Stimulated activated CD4-positive, alpha-beta T cell treated with anti-CD3 and anti-CD28 coated beads, Interleukin-12 subunit alpha, Interleukin-12 subunit beta, amount 100 ng/mL, for 48 hours (primary cell): Measurements from ENCODE around the gene RDH5.
A peak's percentile ranks its signal among the peaks of the same experiment; 100 is the strongest.
"Not testable (repeated sequence)": the region's sequence is repeated elsewhere in the genome, so short reads cannot be mapped to it uniquely, and the experiment has no call there.

Experiments
- DNase-seq, 3 donors: peaks; one replicate each; pipeline ENCODE4 v3.0.0-alpha.2; 2020; ENCODE audit warnings: low read depth in 2 of 3, low spot score in 1 of 3

The RDH5 gene

DNA sequence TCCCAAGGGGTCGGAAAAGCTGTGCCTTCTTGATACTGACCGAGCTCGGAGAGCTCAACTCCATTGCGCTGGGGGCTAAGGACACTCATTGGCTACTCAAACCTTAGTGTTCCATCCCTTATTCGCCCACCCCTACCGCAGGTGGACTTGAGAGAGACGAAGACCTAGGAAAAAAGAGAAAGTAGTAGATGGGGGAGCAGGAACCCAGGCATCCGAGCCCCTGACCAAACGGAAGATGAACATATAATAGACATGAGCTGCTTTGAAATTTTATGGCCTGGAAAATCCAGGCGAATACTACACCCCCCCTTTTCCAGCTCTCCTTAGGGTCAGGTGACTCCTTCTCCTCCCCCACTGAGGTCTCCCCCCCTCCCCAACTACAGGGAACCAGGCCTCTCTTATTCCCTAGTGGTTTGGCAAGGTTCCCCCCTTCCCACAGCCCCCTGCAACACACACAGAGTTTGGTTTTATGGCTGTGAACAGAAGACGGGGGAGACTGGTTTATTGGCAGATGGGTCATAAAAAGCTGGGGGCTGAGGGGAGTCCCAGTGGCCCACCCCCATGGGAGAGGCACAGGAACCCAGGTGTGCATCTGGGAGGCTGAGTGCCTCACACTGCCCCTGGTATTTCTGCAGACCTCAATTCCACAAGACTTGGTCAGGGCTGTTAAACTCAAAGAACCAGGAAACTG, 24.3 kb downstream of the RDH5 start:
- DNase-seq = no peak

DNA sequence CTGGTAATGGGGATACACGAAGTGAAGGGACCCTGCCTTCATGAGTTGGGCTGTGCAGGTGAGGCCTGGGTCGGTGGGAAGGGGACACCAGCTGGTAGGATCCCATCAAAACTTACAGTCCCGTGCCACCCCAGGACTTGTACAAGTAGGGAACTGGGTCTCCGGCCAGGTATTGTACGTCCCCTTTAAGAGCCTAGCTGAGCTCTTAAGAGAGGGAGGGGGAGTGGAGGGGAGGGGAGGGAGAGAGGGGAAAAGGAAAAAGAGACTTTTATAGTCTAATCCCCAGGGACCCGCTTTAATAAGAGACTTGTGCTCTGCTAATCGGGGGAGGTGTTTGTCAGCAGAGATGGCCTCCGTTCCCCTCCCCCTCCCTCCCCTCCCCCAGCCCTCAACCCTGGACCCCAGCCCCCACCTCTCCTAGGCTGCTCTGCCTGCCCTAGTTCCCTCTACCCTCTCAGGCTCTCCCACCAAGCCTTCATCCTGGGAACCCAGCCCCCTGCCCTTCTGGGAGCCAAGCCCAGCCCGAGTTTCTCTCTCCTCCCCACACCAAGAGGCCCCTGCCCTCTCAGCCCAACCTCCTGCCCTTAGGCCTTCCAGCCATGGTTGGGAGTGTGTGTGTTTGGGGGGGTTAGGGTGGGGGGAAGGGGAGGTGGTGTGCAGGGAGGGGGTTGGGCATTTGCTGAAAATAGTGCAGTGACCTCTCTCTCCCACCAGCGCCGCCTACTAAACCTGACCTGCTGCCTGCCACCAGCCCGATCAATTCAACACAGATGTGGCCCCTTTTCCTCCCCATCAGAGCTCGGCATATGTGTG, 25.4 kb downstream of the RDH5 start:
- DNase-seq = no peak

DNA sequence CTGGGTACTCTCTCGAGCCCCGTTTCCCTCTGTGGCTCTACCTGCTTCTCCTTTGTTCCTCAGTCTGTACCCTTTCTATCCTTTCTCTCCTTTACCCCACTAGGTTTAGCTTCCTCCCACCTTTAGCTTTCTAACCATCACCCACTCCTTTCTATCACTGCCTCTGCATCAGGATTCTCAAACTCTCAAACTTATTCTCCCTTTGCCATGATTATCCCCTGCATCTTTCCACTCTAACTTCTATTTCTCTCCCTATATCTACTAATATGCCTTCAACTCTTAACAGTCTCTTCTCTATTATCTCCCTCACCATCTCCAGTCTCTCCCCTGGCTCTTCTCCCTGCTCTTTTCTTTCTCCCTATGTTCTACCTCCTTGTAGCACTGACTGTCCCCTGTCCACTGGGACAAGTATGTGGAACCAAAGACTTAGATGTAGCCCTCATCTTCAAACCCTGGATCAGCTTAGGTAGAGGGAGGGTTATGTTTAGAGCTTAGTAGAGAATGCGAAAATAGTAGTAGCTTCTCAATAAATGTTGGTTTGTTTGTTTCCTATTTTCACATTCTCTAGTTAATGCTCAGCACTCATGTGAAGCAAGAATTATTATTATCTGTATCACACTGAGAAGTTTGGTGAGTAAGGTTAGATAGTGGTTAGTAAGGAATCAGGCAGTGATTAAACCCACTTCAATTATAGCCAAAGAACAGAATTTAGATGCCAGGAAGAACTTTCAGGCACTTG, 26.1 kb downstream of the RDH5 start:
- no peak for DNase-seq

DNA sequence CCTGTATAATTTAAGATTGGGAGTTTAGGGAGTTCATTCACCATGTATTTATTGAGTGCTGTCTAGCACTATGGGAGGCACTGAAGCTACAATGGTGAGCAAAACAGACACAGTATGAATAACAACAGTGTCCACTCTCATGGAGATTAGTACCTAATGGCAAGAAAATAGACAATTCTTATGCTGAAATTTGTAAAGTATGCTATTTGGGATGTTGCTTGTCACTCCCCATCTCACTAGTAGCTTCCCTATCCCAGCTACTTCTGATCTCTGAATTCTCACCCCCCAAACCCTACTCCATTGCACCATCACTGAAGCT, 26.7 kb downstream of the RDH5 start:
- no peak for DNase-seq

DNA sequence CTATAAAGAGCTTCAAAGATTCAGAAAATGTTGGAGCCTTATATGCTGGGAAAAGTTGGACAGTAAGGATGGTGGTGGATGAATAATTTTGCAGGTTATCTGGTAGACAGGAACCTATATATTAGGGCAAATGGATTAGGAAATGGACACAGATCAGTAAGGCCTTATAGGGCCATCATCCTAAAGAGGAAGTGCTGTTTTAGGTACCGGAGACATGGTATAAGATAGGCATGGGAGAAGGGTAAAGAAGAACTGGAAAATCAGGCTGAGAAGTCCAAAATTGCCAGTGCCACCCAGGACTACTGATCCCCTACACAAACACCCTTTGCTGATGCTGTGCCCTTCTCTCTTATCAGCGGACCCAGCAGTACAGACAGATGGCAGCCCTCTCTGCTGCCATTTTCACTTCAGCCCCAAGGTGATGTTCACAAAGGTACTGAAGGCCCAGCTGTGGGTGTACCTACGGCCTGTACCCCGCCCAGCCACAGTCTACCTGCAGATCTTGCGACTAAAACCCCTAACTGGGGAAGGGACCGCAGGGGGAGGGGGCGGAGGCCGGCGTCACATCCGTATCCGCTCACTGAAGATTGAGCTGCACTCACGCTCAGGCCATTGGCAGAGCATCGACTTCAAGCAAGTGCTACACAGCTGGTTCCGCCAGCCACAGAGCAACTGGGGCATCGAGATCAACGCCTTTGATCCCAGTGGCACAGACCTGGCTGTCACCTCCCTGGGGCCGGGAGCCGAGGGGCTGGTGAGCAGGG, 28.2 kb downstream of the RDH5 start:
- DNase-seq = no peak

DNA sequence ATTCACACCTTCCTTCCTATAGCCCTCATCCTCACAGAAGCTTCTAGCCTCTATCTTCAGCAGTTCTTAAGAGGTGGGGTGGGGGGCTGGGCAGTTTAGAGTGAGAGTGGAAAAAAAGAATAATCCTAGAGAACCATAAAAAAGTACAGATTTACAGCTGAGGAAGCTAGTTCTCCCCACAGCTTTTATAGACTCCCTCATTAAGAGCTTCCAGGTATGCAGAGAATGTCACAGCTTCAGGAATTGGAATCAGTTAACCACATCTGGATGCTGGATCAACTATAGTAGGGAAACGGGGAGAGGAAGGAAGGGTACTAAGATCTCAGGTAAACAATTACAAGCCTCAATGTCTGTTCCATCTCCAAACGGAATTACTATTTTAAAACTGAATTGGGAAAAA, 35.1 kb downstream of the RDH5 start:
- DNase-seq = no peak

DNA sequence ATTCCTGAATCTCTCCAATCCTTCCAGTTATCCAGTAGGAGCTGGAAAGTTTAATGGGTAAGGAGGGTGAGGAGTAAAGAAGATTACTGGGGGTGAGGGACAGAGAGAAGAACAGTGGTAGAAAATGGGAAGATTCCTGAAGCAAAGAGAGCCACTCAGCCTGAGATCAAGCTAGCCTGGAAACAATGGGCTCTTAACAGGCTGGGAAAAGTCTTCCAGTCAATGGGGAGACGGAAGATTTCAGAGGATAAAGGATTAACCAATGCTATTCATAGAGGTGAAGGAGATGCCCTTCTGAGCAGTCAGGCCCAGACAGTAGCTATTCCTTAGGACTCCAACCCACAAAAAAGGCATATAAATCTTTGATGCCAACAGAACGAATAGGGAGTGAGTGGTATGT, 37.5 kb downstream of the RDH5 start:
- DNase-seq = no peak

DNA sequence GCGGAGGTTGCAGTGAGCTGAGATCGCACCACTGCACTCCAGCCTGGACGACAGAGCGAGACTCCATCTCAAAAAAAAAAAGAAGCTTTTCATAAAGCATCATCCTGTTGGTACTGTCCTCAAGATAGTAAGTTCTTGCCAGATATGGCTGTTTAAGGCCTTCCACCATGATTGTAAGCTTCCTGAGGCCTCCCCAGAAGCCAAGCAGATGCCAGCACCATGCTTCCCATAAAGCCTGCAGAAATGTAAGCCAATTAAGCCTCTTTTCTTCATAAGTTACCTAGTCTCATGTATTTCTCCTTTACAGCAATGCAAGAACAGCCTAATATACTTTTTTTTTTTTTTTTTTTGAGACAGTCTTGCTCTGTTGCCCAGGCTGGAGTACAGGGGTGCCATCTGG, 38.4 kb downstream of the RDH5 start:
- DNase-seq = not testable (repeated sequence)

DNA sequence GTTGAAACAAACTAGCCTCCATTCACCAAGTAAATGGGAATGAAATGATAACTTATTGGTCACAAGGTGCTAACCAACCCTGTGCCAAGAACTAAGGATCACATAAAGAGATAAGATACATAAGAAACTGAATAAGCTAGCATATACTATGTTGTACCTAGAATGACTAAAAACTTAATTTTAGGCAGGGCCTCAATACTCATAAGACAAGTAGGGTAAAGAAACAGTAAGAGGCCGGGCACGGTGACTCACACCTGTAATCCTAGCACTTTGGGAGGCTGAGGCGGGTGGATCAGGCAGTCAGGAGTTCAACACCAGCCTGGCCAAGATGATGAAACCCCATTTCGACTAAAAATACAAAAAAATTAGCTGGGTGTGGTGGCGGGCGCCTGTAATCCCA, 40.5 kb downstream of the RDH5 start:
- DNase-seq = peak; percentile 44 to 54 (median 50)

DNA sequence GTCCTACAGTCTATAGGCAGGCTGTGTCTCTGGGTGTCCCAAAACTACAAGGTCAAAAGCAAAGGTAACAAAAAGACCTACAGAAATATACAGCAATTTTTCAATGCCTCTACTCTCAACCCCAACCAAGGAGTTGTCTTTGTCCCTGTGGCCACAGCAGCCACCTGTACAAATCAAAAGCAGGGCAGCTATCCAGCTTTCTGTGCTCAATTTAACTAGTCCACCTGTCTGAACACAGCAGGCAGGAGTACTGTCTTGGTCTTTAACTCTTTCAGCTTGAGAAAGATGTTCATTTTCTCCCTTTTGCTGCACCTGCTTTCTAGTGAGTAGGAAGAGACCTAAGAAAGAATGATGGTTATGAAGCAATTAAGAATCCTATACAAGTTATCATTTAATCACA, 42.5 kb downstream of the RDH5 start:
- DNase-seq = no peak

DNA sequence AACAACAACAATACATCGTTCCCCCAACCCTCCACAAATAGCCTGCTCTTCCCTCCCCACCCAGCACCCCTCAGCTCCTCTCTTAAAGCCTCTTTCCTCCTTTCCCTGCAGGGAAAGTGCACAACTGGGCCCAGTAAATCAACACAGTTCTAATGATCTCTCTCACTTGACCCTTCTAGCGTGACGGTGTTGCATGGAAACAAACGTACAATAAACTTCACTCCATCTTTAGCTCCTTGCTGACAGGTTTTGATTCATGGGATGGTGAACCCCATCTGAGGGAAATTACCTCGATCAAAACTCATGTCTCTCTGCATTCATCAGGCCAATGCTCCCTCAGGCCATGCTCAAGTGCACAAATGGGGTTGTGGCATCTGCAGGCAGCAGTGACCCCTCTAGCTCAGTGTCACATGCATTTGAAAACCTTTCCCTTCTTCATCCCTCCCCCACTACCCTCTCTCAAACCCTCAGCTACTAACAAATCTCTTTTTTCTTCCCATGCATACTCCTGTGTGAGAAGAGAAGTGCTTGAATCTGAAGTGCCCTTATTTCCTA, 45.6 kb downstream of the RDH5 start:
- DNase-seq = no peak

DNA sequence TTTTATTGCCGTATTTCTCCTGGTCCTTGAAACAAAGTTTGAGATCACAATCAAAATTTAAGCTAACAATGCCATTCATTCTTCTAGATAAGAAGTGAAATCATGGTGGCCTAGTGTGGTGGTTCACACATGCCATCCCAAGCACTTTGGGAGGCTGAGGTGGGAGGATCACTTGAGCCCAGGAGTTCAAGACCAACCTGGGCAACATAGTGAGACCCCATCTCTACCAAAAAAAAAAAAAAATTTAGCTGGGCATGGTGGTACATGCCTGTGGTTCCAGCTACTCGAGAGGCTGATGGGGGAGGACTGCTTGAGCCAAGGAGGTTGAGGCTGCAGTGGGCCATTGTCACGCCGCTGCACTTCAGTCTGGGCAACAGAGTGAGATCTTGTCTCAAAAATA, 47.0 kb downstream of the RDH5 start:
- DNase-seq = no peak

DNA sequence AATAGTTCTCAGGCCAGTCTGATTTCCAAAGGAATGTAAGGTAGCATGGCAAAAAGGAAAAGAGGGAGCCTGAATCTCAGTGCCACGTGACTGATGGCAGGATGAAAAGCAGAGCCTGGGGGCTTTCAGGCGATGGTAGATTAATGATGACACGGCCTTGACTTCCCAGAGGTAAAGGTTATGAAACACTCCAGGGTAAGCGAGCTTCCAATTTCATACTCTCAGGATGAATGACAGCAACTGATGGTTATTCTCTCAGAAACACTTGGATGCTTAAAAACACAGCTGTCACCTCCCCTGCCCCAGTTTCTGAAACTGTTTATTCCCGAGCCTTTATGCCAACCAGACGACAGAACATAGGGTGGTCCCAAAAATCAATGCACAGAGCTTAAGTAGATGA, 51.5 kb downstream of the RDH5 start:
- no peak for DNase-seq
